Duodenal mucosa (tissue), 2 donors: ENCODE data around the gene LRRC1.

ENCODE experiments used
- H3K27ac ChIP-seq: one replicate; pipeline ENCODE4 v1.7.0; 2013; ENCODE audit warnings: low read depth, low read length
- H3K27me3 ChIP-seq, 2 donors: one replicate each; pipeline ENCODE4 v1.7.0; 2013; ENCODE audit warnings: low read length in 2 of 2, control low read depth in 1 of 2; ENCODE audit not compliant: insufficient read depth in 2 of 2, control insufficient read depth in 1 of 2
- H3K36me3 ChIP-seq, 2 donors: one replicate each; pipeline ENCODE4 v1.7.0; 2013; ENCODE audit warnings: low read length in 2 of 2, control low read depth in 1 of 2; ENCODE audit not compliant: insufficient read depth in 2 of 2, control insufficient read depth in 1 of 2
- H3K4me1 ChIP-seq, 2 donors: one replicate each; pipeline ENCODE4 v1.7.0; 2013; ENCODE audit warnings: low read length in 2 of 2, control low read depth in 1 of 2; ENCODE audit not compliant: insufficient read depth in 2 of 2, control insufficient read depth in 1 of 2
- H3K4me3 ChIP-seq, 2 donors: one replicate each; pipeline ENCODE4 v1.7.0; 2013; ENCODE audit warnings: low read length in 2 of 2, low read depth in 1 of 2
- H3K9ac ChIP-seq, 2 donors: one replicate each; pipeline ENCODE4 v1.7.0; 2013; ENCODE audit warnings: low read length in 2 of 2, low read depth in 1 of 2
- H3K9me3 ChIP-seq, 2 donors: one replicate each; pipeline ENCODE4 v1.7.0; 2013; ENCODE audit warnings: low read length in 2 of 2, control low read depth in 1 of 2; ENCODE audit not compliant: control insufficient read depth in 1 of 2

The LRRC1 gene

DNA sequence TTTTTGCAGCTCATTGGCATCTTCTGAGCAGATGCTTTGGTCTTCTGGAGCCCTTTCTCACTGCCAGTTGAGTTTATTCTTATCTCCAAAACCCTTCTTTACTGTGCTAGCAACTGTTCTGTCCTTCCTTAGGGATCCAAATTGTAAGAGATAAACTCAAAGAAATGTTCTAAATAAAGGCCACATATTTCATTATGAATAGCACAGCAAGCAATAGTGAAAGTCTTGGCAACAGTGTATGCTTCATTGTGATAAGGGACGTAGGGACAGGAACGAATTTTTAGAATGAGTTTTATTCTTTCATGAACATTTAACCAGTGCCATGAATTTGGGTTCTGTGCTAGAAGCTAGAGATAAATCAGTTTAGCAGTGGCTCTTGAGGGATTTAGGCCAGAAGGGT is 61.1 kb downstream of the LRRC1 start:
- Histone ChIP-seq H3K27ac (no peak overlapping the region), H3K27me3 (no peaks in the 10 kb centered on the region), H3K36me3 (no peaks in the 10 kb centered on the region), H3K9ac (no peak overlapping the region), H3K4me3 (no peak overlapping the region), H3K4me1 (peaks cover 14 to 42% of the 10 kb centered on the region in 2 donors), H3K9me3 (no peaks in the 10 kb centered on the region)

DNA sequence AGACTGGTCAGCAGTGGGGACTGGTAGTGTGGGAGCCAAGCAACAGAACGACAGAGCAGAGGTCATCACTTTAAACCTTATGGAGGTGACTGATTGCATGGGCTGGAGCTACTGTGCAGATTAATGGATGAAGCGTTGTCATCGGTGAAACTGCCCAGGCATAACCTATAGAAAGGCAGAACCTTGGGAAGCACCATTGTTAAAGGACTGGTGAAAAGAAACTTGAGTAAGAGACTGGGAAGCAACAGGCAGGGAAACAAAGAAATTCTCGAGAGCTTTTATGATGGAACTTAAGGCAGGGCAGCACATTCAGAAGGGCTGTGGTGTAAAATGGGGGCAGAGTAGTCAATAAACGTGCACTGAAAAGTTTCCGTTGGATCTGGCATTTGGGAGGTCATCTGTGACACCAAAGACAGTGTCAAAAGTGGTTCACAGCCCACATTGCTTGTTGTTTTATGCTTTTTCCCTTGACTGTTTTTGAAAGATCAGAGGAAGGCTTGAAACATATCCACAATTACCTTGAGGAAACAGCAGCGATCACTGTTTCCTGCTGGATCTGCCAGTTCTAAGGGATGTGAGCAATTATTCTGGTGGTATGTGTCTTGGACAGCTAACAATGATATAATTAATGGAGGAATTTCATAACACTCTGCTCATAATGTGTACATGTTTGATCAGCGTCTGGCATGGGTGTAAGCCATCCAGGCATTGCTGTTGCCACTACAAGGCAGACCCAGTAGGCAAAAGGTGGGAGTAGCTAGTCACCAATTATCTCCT is 62.7 kb downstream of the LRRC1 start:
- Histone ChIP-seq H3K4me3 (no peak overlapping the region), H3K36me3 (no peaks in the 10 kb centered on the region), H3K27me3 (no peaks in the 10 kb centered on the region), H3K4me1 (peaks cover 14 to 42% of the 10 kb centered on the region in 2 donors), H3K9ac (no peak overlapping the region), H3K27ac (no peak overlapping the region), H3K9me3 (no peaks in the 10 kb centered on the region)

DNA sequence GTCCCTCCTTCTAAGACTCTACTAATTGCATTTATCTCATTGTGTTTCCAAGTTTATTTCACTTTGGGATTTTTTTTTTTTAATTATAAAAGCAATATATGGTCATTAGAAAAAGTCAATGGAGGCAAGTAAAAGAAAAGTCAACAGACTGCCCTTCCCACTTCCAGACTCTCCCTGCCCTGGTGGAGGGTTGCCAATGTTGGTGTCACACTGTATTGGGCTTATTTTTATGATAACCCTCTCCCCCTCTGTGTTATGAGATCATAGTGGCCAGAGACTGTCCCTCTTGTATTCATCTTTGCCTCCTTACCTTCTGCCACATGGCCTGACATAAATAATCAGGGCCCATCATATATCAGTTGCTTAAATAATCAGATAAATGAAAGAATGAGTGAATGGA is 63.4 kb downstream of the LRRC1 start:
- H3K9me3 ChIP-seq = no peaks in the 10 kb centered on the region
- H3K27me3 ChIP-seq = no peaks in the 10 kb centered on the region
- H3K36me3 ChIP-seq = no peaks in the 10 kb centered on the region
- H3K9ac ChIP-seq = no peak overlapping the region
- H3K4me1 ChIP-seq = peaks cover 14 to 42% of the 10 kb centered on the region in 2 donors
- H3K4me3 ChIP-seq = no peak overlapping the region
- H3K27ac ChIP-seq = no peak overlapping the region

DNA sequence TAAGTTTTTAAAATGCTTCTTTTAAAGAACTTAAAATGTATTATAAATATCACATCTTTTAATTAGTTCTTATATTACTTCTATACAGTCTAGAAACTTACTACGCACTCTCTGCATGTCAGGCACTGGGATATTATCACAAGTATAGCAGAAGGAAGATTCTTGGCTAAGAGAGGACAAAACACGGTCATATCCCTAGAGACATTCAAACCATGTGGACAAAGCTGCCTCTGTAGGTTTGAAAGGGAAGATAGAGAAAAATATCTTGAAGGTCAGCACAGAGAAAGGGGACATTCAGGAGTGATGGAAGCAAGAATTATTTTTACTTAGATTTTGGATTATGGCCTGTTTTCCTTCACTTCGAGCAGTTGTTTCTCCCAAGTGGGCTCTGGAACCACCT is 64.1 kb downstream of the LRRC1 start:
- Histone ChIP-seq H3K4me3 (no peak overlapping the region), H3K27me3 (no peaks in the 10 kb centered on the region), H3K9ac (no peak overlapping the region), H3K36me3 (no peaks in the 10 kb centered on the region), H3K27ac (no peak overlapping the region), H3K4me1 (peaks cover 10 to 38% of the 10 kb centered on the region in 2 donors), H3K9me3 (no peaks in the 10 kb centered on the region)

DNA sequence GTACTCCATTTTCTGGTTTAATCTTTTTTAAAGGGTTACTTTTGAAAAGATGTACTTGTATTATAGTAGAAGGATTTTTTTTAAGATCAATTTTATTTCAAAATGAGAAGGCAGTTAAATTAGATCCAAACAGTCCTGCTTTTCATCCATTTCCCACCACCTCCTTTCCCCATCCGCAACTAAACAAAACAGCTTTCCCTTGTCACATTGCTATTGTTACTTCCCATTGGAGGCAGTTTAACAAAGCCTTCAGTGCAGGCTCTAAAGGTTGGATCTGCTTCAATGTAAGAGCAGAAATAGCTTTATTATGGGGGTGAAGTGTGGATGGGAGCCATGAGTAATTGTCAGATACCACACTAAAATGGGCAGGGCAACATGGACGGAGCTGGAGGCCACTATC is 65.7 kb downstream of the LRRC1 start:
- H3K9me3 ChIP-seq = no peaks in the 10 kb centered on the region
- H3K4me3 ChIP-seq = no peak overlapping the region
- no peaks in the 10 kb centered on the region for H3K27me3 ChIP-seq
- no peak overlapping the region for H3K27ac ChIP-seq
- H3K9ac ChIP-seq = no peak overlapping the region
- H3K36me3 ChIP-seq = no peaks in the 10 kb centered on the region
- peaks cover 5 to 23% of the 10 kb centered on the region in 2 donors for H3K4me1 ChIP-seq

DNA sequence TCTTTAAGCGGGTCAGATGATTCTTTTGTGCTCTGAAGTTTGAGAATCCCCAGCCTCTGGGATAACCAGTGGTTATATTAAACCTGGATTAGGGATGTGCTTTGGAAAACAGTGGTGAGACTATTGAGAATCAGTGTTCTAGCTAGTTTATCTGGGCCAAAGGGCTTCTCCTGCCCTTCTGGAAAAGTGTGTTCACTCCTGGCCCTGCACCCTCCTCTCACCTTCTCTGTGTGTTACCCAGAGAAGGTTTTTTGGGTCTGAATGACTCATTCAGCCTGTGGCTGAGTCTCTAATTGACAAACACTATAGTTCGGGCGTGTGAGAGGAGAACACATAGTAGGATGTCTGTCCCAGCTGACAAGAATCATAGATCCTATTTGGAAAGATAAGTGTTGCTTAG is 66.7 kb downstream of the LRRC1 start:
- H3K27ac ChIP-seq = no peak overlapping the region

DNA sequence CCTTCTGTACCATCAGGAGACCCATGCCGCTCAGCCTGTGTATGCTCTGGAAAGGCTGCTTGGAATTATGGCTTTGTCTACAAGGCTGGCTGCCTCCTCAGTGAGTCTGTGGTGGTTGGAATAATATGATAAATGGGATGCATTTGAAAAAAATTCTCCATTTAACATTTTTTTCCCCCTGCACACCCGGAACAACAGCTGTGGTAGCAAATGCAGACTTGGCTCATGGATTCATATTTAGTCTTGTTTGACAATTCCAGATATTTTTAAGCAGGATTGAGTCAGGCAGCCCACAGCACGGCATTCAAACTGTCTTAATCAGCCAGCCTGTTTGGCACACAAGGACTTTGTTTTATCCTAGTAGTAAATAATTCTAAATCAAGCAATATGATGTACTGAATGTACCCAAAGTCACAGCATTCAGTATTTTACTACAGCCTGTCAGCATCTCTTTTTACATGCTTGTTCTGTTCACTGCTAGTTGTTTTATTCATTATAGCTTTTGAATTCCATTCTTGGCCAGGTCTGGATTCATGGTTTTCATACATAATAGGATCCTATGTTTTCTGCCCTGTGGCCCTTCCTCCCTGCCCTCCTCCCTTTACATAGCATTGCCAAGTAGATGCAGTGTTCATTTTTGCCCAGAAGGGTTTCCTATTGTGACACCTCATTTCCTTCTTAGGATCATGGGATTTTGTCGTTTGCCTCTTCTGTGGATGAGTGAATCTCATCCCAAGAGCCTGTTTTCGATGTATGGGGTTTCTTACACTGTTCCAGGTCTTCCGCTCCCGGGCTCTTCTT is 68.1 kb downstream of the LRRC1 start:
- Histone ChIP-seq H3K4me3 (no peak overlapping the region), H3K36me3 (no peaks in the 10 kb centered on the region), H3K27me3 (no peaks in the 10 kb centered on the region), H3K27ac (no peak overlapping the region), H3K4me1 (peaks cover 0 to under 1% of the 10 kb centered on the region in 2 donors), H3K9me3 (no peaks in the 10 kb centered on the region), H3K9ac (no peak overlapping the region)

More for the DNA sequence above, 66.7 kb downstream of the LRRC1 start:
- H3K36me3 ChIP-seq = no peaks in the 10 kb centered on the region
- H3K4me1 ChIP-seq = peaks cover 0 to 14% of the 10 kb centered on the region in 2 donors
- no peaks in the 10 kb centered on the region for H3K9me3 ChIP-seq
- no peaks in the 10 kb centered on the region for H3K27me3 ChIP-seq
- no peak overlapping the region for H3K9ac ChIP-seq
- no peak overlapping the region for H3K4me3 ChIP-seq

DNA sequence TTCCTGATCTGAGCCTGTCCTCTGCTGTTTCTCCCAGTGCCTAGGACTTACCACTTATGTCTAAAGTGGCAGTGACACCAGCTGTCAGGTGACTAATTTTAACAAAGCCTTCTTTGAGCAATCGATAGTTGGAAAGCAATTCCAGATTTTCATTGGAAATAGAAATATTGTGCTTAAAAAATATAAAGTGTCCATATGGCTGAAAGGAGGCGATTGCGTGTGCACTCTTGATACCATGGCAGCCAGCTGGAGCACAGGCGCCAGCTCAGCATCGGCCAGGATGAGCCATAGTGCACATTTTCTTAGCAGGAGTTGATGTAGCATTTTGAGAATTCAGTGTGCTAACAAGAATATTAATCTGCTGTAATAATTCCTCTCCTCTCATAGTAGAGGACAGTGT is 70.0 kb downstream of the LRRC1 start:
- Histone ChIP-seq H3K27ac (no peak overlapping the region), H3K4me1 (no peaks in the 10 kb centered on the region), H3K36me3 (no peaks in the 10 kb centered on the region), H3K9me3 (no peaks in the 10 kb centered on the region), H3K4me3 (no peak overlapping the region), H3K27me3 (no peaks in the 10 kb centered on the region), H3K9ac (no peak overlapping the region)

DNA sequence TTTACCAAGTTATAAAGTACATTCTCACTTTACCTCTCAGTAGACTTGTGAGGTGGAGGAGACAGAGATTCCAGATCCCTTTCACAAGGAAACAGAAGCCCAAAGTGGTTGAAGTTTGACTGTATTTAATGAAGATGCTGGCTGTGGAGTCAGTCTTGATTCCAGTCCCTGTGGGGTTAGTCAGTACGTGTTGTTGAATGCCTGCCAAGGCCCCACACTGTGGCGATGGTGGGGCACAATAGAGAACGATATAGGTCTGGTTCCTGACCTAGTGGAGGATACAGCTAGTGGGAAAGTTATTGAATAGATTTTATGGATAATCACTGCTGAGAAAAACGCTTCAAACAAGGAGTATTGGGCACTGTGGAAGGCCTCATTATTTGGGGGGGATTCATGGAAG is 71.4 kb downstream of the LRRC1 start:
- Histone ChIP-seq H3K9ac (no peak overlapping the region), H3K4me3 (no peak overlapping the region), H3K36me3 (no peaks in the 10 kb centered on the region), H3K27me3 (no peaks in the 10 kb centered on the region), H3K9me3 (no peaks in the 10 kb centered on the region), H3K4me1 (peaks cover 0 to 4% of the 10 kb centered on the region in 2 donors), H3K27ac (no peak overlapping the region)

DNA sequence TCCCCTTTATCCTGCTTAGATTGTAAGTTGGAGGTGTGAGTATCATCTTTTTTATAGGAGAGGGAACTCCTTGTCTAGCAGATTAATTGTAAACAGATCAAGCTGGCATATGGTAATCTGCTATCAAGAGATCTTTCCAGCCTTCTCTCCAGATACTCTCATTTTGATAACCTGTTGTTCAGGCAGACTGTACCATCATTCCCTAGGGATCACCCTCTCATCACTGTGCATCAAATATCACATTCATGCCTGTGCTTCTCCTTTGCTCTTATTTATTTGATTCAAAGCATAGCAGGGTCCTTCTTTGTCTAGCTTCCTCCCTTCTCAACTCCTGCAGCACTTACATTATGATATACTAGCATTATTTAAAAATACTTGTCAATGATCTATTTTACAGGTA is 73.8 kb downstream of the LRRC1 start:
- H3K36me3 ChIP-seq = no peaks in the 10 kb centered on the region
- no peak overlapping the region for H3K27ac ChIP-seq
- no peaks in the 10 kb centered on the region for H3K27me3 ChIP-seq
- peaks cover 0 to 4% of the 10 kb centered on the region in 2 donors for H3K4me1 ChIP-seq
- H3K4me3 ChIP-seq = no peak overlapping the region
- H3K9me3 ChIP-seq = no peaks in the 10 kb centered on the region
- no peak overlapping the region for H3K9ac ChIP-seq
